ENCODE results near the gene DTYMK.

Gene DTYMK

GRCh38 chr2:241702155-241703031 lies 15.8 kb upstream of the DTYMK start (continued):
- no peak for TF ChIP-seq PRDM10 (tag by site-specific recombination; IDR thresholded peaks at IDR 0.05)
- no peak for TF ChIP-seq ZNF354C (tag by site-specific recombination; IDR thresholded peaks at IDR 0.05; ENCODE audit: borderline replicate concordance, low read depth)
- TF ChIP-seq YY2 (tag by site-specific recombination; IDR thresholded peaks at IDR 0.05): no peak
- TF ChIP-seq ZNF202 (tag by site-specific recombination; IDR thresholded peaks at IDR 0.05; ENCODE audit: borderline replicate concordance): no peak
- no peak for TF ChIP-seq ZNF560 (tag by site-specific recombination; IDR thresholded peaks at IDR 0.05; ENCODE audit: borderline replicate concordance)
- TF ChIP-seq ZIC2 (tag by site-specific recombination; IDR thresholded peaks at IDR 0.05): no peak
- no peak for TF ChIP-seq ZNF398 (tag by site-specific recombination; IDR thresholded peaks at IDR 0.05)
- TF ChIP-seq HIC1 (tag by site-specific recombination; IDR thresholded peaks at IDR 0.05): no peak
- TF ChIP-seq GLI4 (tag by site-specific recombination; IDR thresholded peaks at IDR 0.05): no peak
- TF ChIP-seq ZNF138 (tag by site-specific recombination; IDR thresholded peaks at IDR 0.05; ENCODE audit: borderline replicate concordance): no peak
- peak; percentile 64; the same call in 1 of the 2 replicates for TF ChIP-seq KLF8 (tag by site-specific recombination; IDR thresholded peaks at IDR 0.05)
- no peak for TF ChIP-seq OSR2 (tag by site-specific recombination; IDR thresholded peaks at IDR 0.05)
- TF ChIP-seq ZNF211 (tag by site-specific recombination; IDR thresholded peaks at IDR 0.05; ENCODE audit: low read depth): no peak
- TF ChIP-seq ZNF518A (tag by site-specific recombination; conservative IDR thresholded peaks at IDR 0.05; ENCODE audit: low read depth): no peak
- no peak for TF ChIP-seq ZNF133 (tag by site-specific recombination; IDR thresholded peaks at IDR 0.05)
- TF ChIP-seq ZNF302 (tag by site-specific recombination; IDR thresholded peaks at IDR 0.05; ENCODE audit: low read depth): no peak
- TF ChIP-seq ZNF10 (tag by site-specific recombination; IDR thresholded peaks at IDR 0.05): no peak
- no peak for TF ChIP-seq ZNF280C (tag by site-specific recombination; IDR thresholded peaks at IDR 0.05)
- no peak for TF ChIP-seq ZSCAN5A (tag by site-specific recombination; IDR thresholded peaks at IDR 0.05)
- no peak for TF ChIP-seq ZNF830 (tag by site-specific recombination; IDR thresholded peaks at IDR 0.05; ENCODE audit: low read depth)
